ENCODE data around the gene B3GALT4.

- no peak for TF ChIP-seq EZH2phosphoT487 (IDR thresholded peaks at IDR 0.05; ENCODE audit: low read depth)
- TF ChIP-seq, protein P1, sequence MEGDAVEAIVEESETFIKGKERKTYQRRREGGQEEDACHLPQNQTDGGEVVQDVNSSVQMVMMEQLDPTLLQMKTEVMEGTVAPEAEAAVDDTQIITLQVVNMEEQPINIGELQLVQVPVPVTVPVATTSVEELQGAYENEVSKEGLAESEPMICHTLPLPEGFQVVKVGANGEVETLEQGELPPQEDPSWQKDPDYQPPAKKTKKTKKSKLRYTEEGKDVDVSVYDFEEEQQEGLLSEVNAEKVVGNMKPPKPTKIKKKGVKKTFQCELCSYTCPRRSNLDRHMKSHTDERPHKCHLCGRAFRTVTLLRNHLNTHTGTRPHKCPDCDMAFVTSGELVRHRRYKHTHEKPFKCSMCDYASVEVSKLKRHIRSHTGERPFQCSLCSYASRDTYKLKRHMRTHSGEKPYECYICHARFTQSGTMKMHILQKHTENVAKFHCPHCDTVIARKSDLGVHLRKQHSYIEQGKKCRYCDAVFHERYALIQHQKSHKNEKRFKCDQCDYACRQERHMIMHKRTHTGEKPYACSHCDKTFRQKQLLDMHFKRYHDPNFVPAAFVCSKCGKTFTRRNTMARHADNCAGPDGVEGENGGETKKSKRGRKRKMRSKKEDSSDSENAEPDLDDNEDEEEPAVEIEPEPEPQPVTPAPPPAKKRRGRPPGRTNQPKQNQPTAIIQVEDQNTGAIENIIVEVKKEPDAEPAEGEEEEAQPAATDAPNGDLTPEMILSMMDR (IDR thresholded peaks at IDR 0.05; ENCODE audit: low read depth, low read length) = no peak
Observed at GRCh38 chr6:33241968-33242367, 35.0 kb upstream of the B3GALT4 start.

Data from OCI-LY3 (cell line).